22Rv1 (cell line): Measurements from ENCODE around the gene GZMM.
A peak's percentile ranks its signal among the peaks of the same experiment; 100 is the strongest.

Source experiments
- H3K27ac ChIP-seq: fragments of 450-650 bp; 2 replicates; pipeline ENCODE4 v1.5.1; 2017
- CTCF ChIP-seq: fragments of 450-650 bp; IDR thresholded peaks from 2 replicates; pipeline ENCODE4 v1.5.1; 2017; ENCODE audit warnings: mild to moderate bottlenecking
- ZFX ChIP-seq: fragments of 450-650 bp; IDR thresholded peaks from 2 replicates; pipeline ENCODE4 v1.6.1; 2017; ENCODE audit warnings: antibody characterized with exemption, borderline replicate concordance

GZMM gene

GRCh38 chr19:588741-589692, 45.2 kb downstream of the GZMM start:
- peak overlapping the region; percentile 83 for H3K27ac ChIP-seq
- TF ChIP-seq ZFX (no peak), CTCF (no peak)

GRCh38 chr19:589693-590395, 46.0 kb downstream of the GZMM start, which contains the start of gene HCN2:
Gene HCN2, plus strand, starts transcription at chr19:589881. Its CDS starts 65 bp downstream, at chr19:589946.
- TF ChIP-seq CTCF (no peak), ZFX (no peak)

GRCh38 chr19:590396-590745, 46.5 kb downstream of the GZMM start:
- TF ChIP-seq ZFX (no peak), CTCF (no peak)
- peak overlapping the region; percentile 74 for H3K27ac ChIP-seq

More at GRCh38 chr19:589693-590395, 46.0 kb downstream of the GZMM start, which contains the start of gene HCN2:
- peak within 1 kb of the TSS; percentile 83 for H3K27ac ChIP-seq

GRCh38 chr19:590750-591098, 46.9 kb downstream of the GZMM start:
- H3K27ac ChIP-seq: peak overlapping the region; percentile 74
- no peak for TF ChIP-seq CTCF
- TF ChIP-seq ZFX: no peak

GRCh38 chr19:591099-591958, 47.5 kb downstream of the GZMM start:
- H3K27ac ChIP-seq: no peak overlapping the region; the same call in 1 of the 2 replicates
- no peak for TF ChIP-seq ZFX
- no peak for TF ChIP-seq CTCF

GRCh38 chr19:592101-592500, 48.2 kb downstream of the GZMM start:
- TF ChIP-seq CTCF: no peak
- no peak for TF ChIP-seq ZFX
- H3K27ac ChIP-seq: no peak overlapping the region
